ENCODE data around the gene ULK3.

DNA sequence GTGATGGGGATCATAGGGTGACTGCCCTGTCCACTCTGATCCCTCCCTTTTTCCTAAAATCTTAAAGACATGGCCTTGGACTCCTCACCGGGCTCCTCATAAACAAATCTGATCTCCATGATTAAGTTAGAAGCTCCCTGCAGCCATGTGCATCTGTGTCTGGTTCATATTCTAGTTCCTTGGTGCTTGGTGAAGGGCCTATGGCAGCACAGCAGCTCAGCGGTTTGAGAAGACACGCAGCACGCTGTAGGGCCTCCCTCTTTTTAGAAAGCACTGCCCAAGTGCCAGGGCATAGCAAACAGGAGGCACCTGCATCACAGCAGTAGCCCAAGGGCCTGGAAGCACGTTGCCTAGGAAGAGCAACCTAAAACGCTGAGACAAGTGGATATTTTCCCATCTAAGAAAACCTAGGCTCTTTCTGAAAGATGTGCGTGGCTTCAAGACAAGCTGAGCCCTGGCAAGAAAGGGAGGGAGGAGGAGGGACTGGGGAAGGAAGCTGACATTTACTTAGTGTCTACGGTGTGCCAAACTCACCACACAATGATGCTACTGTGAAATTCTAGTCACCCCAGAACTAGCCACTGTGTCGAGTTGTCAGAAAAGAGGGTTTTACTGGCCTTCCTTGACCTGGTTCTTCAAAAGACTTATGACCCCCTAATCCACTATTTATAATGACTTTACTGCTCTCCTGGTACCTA lies 14.9 kb upstream of the ULK3 start:
- TF ChIP-seq, protein P1, sequence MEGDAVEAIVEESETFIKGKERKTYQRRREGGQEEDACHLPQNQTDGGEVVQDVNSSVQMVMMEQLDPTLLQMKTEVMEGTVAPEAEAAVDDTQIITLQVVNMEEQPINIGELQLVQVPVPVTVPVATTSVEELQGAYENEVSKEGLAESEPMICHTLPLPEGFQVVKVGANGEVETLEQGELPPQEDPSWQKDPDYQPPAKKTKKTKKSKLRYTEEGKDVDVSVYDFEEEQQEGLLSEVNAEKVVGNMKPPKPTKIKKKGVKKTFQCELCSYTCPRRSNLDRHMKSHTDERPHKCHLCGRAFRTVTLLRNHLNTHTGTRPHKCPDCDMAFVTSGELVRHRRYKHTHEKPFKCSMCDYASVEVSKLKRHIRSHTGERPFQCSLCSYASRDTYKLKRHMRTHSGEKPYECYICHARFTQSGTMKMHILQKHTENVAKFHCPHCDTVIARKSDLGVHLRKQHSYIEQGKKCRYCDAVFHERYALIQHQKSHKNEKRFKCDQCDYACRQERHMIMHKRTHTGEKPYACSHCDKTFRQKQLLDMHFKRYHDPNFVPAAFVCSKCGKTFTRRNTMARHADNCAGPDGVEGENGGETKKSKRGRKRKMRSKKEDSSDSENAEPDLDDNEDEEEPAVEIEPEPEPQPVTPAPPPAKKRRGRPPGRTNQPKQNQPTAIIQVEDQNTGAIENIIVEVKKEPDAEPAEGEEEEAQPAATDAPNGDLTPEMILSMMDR (IDR thresholded peaks at IDR 0.05) = no peak
- TF ChIP-seq POLR2A (IDR thresholded peaks at IDR 0.05) = no peak
- TF ChIP-seq POLR2AphosphoS5 (IDR thresholded peaks at IDR 0.05; ENCODE audit: insufficient read depth in 1 of 2, low read depth in 1 of 2) = no peak

Data from vagina (tissue), 2 donors.